ENCODE measurements around the gene C19orf33. TPM values are rescaled to one million over a fixed set of nuclear protein-coding genes. Genes with fewer than 3 reads are reported as not detected.

C19orf33 gene
- total RNA-seq, 1 experiment from 2014 or later = 135 TPM

GRCh38 chr19:38289955-38290354, 14.1 kb upstream of the C19orf33 start:
- Histone ChIP-seq H3K36me3 (ENCODE audit: control insufficient read depth in 1 of 2, insufficient read depth in 2 of 2, low read length in 2 of 2) (peaks cover 40 to 60% of the 10 kb centered on the region in 2 experiments), H3K4me3 (replicated peaks in 1 of 2; ENCODE audit: low read depth in 1 of 2, low read length in 2 of 2) (no peak overlapping the region), H3K9ac (ENCODE audit: low read length) (no peak overlapping the region), H3K9me2 (ENCODE audit: insufficient read depth) (no peaks in the 10 kb centered on the region), H3K4me2 (ENCODE audit: low read length) (no peak overlapping the region), H4K20me1 (ENCODE audit: insufficient read depth) (no peaks in the 10 kb centered on the region), H3K9me3 (ENCODE audit: control insufficient read depth in 1 of 2, insufficient read depth in 1 of 2, low read depth in 1 of 2, low read length in 2 of 2) (no peaks in the 10 kb centered on the region), H3K4me1 (ENCODE audit: control insufficient read depth in 1 of 2, insufficient read depth in 2 of 2, low read length in 2 of 2) (no peaks in the 10 kb centered on the region), H2AFZ (ENCODE audit: low read depth, low read length, poor library complexity, severe bottlenecking) (no peak overlapping the region), H3K79me2 (ENCODE audit: insufficient read depth, low read length) (peaks cover 18% of the 10 kb centered on the region), H3K27ac (ENCODE audit: low read depth, low read length) (no peak overlapping the region), H3K27me3 (ENCODE audit: insufficient read depth, low read length) (no peaks in the 10 kb centered on the region)
- POLR2A ChIA-PET = interaction anchor here (0.7 to 0.9 kb wide), 2 partner anchors 14 to 26 kb away, joined by 3 read pairs; partner anchors contain the start of genes C19orf33 and SPINT2
- intact Hi-C loops (cut with micrococcal nuclease) = no loop called here
- no peak for ATAC-seq
- CTCF ChIA-PET = no interaction called here
- no TSS peak for BruUV-seq (replicated peaks)
- RAD21 ChIA-PET (ENCODE audit: low non-redundant PET in 1 of 2, low total read pairs in 2 of 2, uncharacterized antibody in 2 of 2, unreplicated experiment in 2 of 2) = no interaction called here
- DNase-seq (ENCODE audit: low read depth, low spot score) = no peak
- TF ChIP-seq RAD21 (IDR thresholded peaks at IDR 0.05; ENCODE audit: low read depth) (no peak), SIN3A (IDR thresholded peaks at IDR 0.05; ENCODE audit: low read depth) (no peak), YY1 (IDR thresholded peaks at IDR 0.05; ENCODE audit: extremely low read depth, insufficient replicate concordance, low read depth, low read length) (no peak), POLR2AphosphoS5 (IDR thresholded peaks at IDR 0.05; ENCODE audit: low read depth, low read length) (no peak), ELF1 (IDR thresholded peaks at IDR 0.05; ENCODE audit: borderline replicate concordance, low read depth) (no peak), CBX3 (IDR thresholded peaks at IDR 0.05; ENCODE audit: low read depth) (no peak), EZH2 (IDR thresholded peaks at IDR 0.05) (no peak), EGR1 (IDR thresholded peaks at IDR 0.05; ENCODE audit: low read depth) (no peak), SRF (IDR thresholded peaks at IDR 0.05; ENCODE audit: low read depth) (no peak), FOSL1 (IDR thresholded peaks at IDR 0.05; ENCODE audit: low read depth) (no peak), CTCF (IDR thresholded peaks at IDR 0.05 in 2 of 3, conservative IDR thresholded peaks at IDR 0.05 in 1 of 3; ENCODE audit: borderline replicate concordance in 1 of 3, insufficient read depth in 1 of 3, low read depth in 2 of 3, low read length in 2 of 3) (no peak), MAX (IDR thresholded peaks at IDR 0.05) (no peak), SP1 (IDR thresholded peaks at IDR 0.05; ENCODE audit: low read depth) (no peak), ZNF274 (IDR thresholded peaks at IDR 0.05; ENCODE audit: low read depth, low read length) (no peak)
- TF ChIP-seq, protein P1, sequence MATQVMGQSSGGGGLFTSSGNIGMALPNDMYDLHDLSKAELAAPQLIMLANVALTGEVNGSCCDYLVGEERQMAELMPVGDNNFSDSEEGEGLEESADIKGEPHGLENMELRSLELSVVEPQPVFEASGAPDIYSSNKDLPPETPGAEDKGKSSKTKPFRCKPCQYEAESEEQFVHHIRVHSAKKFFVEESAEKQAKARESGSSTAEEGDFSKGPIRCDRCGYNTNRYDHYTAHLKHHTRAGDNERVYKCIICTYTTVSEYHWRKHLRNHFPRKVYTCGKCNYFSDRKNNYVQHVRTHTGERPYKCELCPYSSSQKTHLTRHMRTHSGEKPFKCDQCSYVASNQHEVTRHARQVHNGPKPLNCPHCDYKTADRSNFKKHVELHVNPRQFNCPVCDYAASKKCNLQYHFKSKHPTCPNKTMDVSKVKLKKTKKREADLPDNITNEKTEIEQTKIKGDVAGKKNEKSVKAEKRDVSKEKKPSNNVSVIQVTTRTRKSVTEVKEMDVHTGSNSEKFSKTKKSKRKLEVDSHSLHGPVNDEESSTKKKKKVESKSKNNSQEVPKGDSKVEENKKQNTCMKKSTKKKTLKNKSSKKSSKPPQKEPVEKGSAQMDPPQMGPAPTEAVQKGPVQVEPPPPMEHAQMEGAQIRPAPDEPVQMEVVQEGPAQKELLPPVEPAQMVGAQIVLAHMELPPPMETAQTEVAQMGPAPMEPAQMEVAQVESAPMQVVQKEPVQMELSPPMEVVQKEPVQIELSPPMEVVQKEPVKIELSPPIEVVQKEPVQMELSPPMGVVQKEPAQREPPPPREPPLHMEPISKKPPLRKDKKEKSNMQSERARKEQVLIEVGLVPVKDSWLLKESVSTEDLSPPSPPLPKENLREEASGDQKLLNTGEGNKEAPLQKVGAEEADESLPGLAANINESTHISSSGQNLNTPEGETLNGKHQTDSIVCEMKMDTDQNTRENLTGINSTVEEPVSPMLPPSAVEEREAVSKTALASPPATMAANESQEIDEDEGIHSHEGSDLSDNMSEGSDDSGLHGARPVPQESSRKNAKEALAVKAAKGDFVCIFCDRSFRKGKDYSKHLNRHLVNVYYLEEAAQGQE (IDR thresholded peaks at IDR 0.05; ENCODE audit: low read depth) = no peak
- TF ChIP-seq, protein P2, sequence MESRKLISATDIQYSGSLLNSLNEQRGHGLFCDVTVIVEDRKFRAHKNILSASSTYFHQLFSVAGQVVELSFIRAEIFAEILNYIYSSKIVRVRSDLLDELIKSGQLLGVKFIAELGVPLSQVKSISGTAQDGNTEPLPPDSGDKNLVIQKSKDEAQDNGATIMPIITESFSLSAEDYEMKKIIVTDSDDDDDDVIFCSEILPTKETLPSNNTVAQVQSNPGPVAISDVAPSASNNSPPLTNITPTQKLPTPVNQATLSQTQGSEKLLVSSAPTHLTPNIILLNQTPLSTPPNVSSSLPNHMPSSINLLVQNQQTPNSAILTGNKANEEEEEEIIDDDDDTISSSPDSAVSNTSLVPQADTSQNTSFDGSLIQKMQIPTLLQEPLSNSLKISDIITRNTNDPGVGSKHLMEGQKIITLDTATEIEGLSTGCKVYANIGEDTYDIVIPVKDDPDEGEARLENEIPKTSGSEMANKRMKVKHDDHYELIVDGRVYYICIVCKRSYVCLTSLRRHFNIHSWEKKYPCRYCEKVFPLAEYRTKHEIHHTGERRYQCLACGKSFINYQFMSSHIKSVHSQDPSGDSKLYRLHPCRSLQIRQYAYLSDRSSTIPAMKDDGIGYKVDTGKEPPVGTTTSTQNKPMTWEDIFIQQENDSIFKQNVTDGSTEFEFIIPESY (IDR thresholded peaks at IDR 0.05; ENCODE audit: extremely low read depth, insufficient replicate concordance, low read length) = no peak
